Measurements from ENCODE around the gene DNAJB12. TPM values are rescaled to one million over a fixed set of nuclear protein-coding genes. Genes with fewer than 3 reads are reported as not detected.

Gene DNAJB12
- polyA plus RNA-seq, 1 donor (not counting 4 experiments of a cell fraction or from before 2014, with no cell fraction given) = 12.0 TPM

DNA sequence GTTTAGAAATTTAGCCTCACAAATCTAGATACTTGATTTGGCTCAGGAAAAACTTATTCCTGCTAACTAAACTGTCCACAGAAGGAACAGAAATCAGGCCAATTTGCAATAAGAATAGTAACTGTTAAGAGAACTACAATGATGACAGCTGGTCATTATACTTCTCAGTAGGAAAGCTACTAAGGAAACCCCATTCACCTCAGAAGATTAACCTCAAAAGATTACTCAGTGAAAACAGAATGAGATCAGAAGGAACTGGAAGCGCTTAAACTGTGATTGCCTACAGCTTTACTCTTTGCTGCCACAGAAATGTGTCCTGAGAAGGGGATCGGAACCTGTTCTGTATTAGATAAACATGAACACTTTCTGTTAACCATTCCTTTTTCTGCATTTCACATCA is 24.3 kb upstream of the DNAJB12 start:
- H3K79me2 ChIP-seq (ENCODE audit: control insufficient read depth, insufficient read depth, low read length) = no peaks in the 10 kb centered on the region
- H3K9ac ChIP-seq (ENCODE audit: control insufficient read depth, extremely low read depth, insufficient read depth, low read length) = no peak overlapping the region
- H3K36me3 ChIP-seq (ENCODE audit: control insufficient read depth in 2 of 2, extremely low read depth in 1 of 2, insufficient read depth in 2 of 2, low read length in 2 of 2) = no peaks in the 10 kb centered on the region
- H3K9me3 ChIP-seq (ENCODE audit: control insufficient read depth, low read depth, low read length) = no peaks in the 10 kb centered on the region
- no peaks in the 10 kb centered on the region for H4K20me1 ChIP-seq (ENCODE audit: control insufficient read depth, extremely low read depth, insufficient read depth, low read length)
- no peak for FAIRE-seq
- DNase-seq (ENCODE audit: low read depth, low spot score) = no peak
- H2AFZ ChIP-seq (ENCODE audit: control insufficient read depth, low read length) = no peak overlapping the region
- no peaks in the 10 kb centered on the region for H3K27me3 ChIP-seq (ENCODE audit: control insufficient read depth, extremely low read depth, insufficient read depth, low read length)
- no peak overlapping the region for H3K4me3 ChIP-seq (ENCODE audit: control insufficient read depth in 2 of 3, extremely low read depth in 1 of 3, insufficient read depth in 2 of 3, low read depth in 1 of 3, low read length in 3 of 3)
- H3K9me1 ChIP-seq (ENCODE audit: control insufficient read depth, extremely low read depth, insufficient read depth, low read length) = no peaks in the 10 kb centered on the region
- H3K4me2 ChIP-seq (ENCODE audit: control insufficient read depth, extremely low read depth, insufficient read depth, low read depth, low read length) = no peak overlapping the region
- dilution Hi-C loops (cut with MboI; ENCODE audit: extremely low pct_ligation_motif_present, low sequenced_read_pairs) = no loop called here
- TF ChIP-seq EZH2 (IDR thresholded peaks at IDR 0.05; ENCODE audit: low read length) (no peak), CTCF (optimal IDR thresholded peaks at IDR 0.05 in 1 of 3, IDR thresholded peaks at IDR 0.05 in 1 of 3, conservative IDR thresholded peaks at IDR 0.05 in 1 of 3; ENCODE audit: extremely low read depth in 1 of 3, insufficient read depth in 2 of 3, low read length in 3 of 3) (no peak)
- no peaks in the 10 kb centered on the region for H3K4me1 ChIP-seq (ENCODE audit: control insufficient read depth, extremely low read depth, insufficient read depth, low read length)
- no peak overlapping the region for H3K27ac ChIP-seq (ENCODE audit: control insufficient read depth, insufficient read depth, low read length)

DNA sequence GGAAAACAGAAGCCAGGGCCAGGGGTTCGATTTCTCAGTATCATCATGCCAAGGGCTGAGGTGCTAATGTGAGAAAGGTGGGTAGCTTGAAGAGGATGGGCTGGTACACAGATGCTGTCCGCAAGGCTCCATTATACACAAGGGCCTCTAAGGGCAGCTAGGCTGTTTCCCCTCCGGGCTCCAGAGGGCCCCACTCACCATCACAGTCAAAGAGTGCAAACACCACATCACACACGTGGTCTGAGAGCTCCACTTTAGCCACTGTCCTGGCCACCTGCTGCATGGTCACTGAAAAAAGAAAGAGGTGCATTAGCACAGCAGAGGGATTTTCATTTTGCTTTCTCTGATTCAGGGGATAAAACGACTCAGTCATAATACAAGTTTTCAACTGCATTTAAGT is 20.9 kb upstream of the DNAJB12 start:
- no peak overlapping the region for H3K4me3 ChIP-seq (ENCODE audit: control insufficient read depth in 2 of 3, extremely low read depth in 1 of 3, insufficient read depth in 2 of 3, low read depth in 1 of 3, low read length in 3 of 3)

More for the DNA sequence above, 20.9 kb upstream of the DNAJB12 start:
- dilution Hi-C loops (cut with MboI; ENCODE audit: extremely low pct_ligation_motif_present, low sequenced_read_pairs) = no loop called here
- Histone ChIP-seq H3K27ac (ENCODE audit: control insufficient read depth, insufficient read depth, low read length) (no peak overlapping the region), H3K4me1 (ENCODE audit: control insufficient read depth, extremely low read depth, insufficient read depth, low read length) (no peaks in the 10 kb centered on the region), H2AFZ (ENCODE audit: control insufficient read depth, low read length) (no peak overlapping the region), H3K4me2 (ENCODE audit: control insufficient read depth, extremely low read depth, insufficient read depth, low read depth, low read length) (no peak overlapping the region), H3K36me3 (ENCODE audit: control insufficient read depth in 2 of 2, extremely low read depth in 1 of 2, insufficient read depth in 2 of 2, low read length in 2 of 2) (no peaks in the 10 kb centered on the region), H3K79me2 (ENCODE audit: control insufficient read depth, insufficient read depth, low read length) (no peaks in the 10 kb centered on the region), H3K9me1 (ENCODE audit: control insufficient read depth, extremely low read depth, insufficient read depth, low read length) (no peaks in the 10 kb centered on the region), H4K20me1 (ENCODE audit: control insufficient read depth, extremely low read depth, insufficient read depth, low read length) (no peaks in the 10 kb centered on the region), H3K9me3 (ENCODE audit: control insufficient read depth, low read depth, low read length) (no peaks in the 10 kb centered on the region), H3K9ac (ENCODE audit: control insufficient read depth, extremely low read depth, insufficient read depth, low read length) (no peak overlapping the region), H3K27me3 (ENCODE audit: control insufficient read depth, extremely low read depth, insufficient read depth, low read length) (no peaks in the 10 kb centered on the region)
- DNase-seq (ENCODE audit: low read depth, low spot score) (no peak), FAIRE-seq (no peak)
- TF ChIP-seq CTCF (optimal IDR thresholded peaks at IDR 0.05 in 1 of 3, IDR thresholded peaks at IDR 0.05 in 1 of 3, conservative IDR thresholded peaks at IDR 0.05 in 1 of 3; ENCODE audit: extremely low read depth in 1 of 3, insufficient read depth in 2 of 3, low read length in 3 of 3) = peak in 1 of 3 experiments; percentile 29
- no peak for TF ChIP-seq EZH2 (IDR thresholded peaks at IDR 0.05; ENCODE audit: low read length)

Measured in keratinocyte (primary cell).